ENCODE data around the gene DENND2C.

- TF ChIP-seq PTBP1 (IDR thresholded peaks at IDR 0.05; ENCODE audit: low read depth, low read length, poor library complexity, severe bottlenecking) (no peak), TCF12 (IDR thresholded peaks at IDR 0.05) (no peak), TCF12 (CRISPR knock-in tag; IDR thresholded peaks at IDR 0.05) (no peak), DPF2 (CRISPR knock-in tag; IDR thresholded peaks at IDR 0.05; ENCODE audit: borderline replicate concordance, low read depth) (no peak), ZNF773 (CRISPR knock-in tag; IDR thresholded peaks at IDR 0.05; ENCODE audit: borderline replicate concordance) (no peak), POLR2G (IDR thresholded peaks at IDR 0.05; ENCODE audit: low read depth, low read length) (peak; percentile 93), NR2F1 (CRISPR knock-in tag; IDR thresholded peaks at IDR 0.05) (no peak), MLLT10 (CRISPR knock-in tag; IDR thresholded peaks at IDR 0.05) (no peak), CTCF (CRISPR knock-in tag; IDR thresholded peaks at IDR 0.05) (no peak), ZNF788 (CRISPR knock-in tag; IDR thresholded peaks at IDR 0.05; ENCODE audit: borderline replicate concordance) (no peak), NCOA2 (CRISPR knock-in tag; IDR thresholded peaks at IDR 0.05) (no peak), MTF2 (CRISPR knock-in tag; IDR thresholded peaks at IDR 0.05; ENCODE audit: borderline replicate concordance) (no peak)
Measured at GRCh38 chr1:114581335-114582287, 88.2 kb downstream of the DENND2C start, which contains the start of gene BCAS2.
